ENCODE data around the gene RTN4R. TPM values are rescaled to one million over a fixed set of nuclear protein-coding genes. Genes with fewer than 3 reads are reported as not detected.

RTN4R gene
- total RNA-seq, 1 donor from 2014 or later = 36.0 TPM

- no peak for DNase-seq (ENCODE audit: low spot score, unreplicated experiment)
- TF ChIP-seq, protein P1, sequence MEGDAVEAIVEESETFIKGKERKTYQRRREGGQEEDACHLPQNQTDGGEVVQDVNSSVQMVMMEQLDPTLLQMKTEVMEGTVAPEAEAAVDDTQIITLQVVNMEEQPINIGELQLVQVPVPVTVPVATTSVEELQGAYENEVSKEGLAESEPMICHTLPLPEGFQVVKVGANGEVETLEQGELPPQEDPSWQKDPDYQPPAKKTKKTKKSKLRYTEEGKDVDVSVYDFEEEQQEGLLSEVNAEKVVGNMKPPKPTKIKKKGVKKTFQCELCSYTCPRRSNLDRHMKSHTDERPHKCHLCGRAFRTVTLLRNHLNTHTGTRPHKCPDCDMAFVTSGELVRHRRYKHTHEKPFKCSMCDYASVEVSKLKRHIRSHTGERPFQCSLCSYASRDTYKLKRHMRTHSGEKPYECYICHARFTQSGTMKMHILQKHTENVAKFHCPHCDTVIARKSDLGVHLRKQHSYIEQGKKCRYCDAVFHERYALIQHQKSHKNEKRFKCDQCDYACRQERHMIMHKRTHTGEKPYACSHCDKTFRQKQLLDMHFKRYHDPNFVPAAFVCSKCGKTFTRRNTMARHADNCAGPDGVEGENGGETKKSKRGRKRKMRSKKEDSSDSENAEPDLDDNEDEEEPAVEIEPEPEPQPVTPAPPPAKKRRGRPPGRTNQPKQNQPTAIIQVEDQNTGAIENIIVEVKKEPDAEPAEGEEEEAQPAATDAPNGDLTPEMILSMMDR (IDR thresholded peaks at IDR 0.05; ENCODE audit: unreplicated experiment) = no peak
- H3K9me3 Mint-ChIP-seq (ENCODE audit: low read depth) = no peaks in the 10 kb centered on the region
- no peak overlapping the region for H3K27ac Mint-ChIP-seq
- H3K4me1 Mint-ChIP-seq (ENCODE audit: low read depth) = peaks cover 3% of the 10 kb centered on the region
- no peak overlapping the region for H3K4me3 Mint-ChIP-seq (ENCODE audit: low read depth)
- H3K36me3 Mint-ChIP-seq (ENCODE audit: insufficient read depth) = no peaks in the 10 kb centered on the region
- peaks cover 7% of the 10 kb centered on the region for H3K27me3 Mint-ChIP-seq
These were observed 31.9 kb downstream of the RTN4R start for GRCh38 chr22:20236052-20236717.

DNA sequence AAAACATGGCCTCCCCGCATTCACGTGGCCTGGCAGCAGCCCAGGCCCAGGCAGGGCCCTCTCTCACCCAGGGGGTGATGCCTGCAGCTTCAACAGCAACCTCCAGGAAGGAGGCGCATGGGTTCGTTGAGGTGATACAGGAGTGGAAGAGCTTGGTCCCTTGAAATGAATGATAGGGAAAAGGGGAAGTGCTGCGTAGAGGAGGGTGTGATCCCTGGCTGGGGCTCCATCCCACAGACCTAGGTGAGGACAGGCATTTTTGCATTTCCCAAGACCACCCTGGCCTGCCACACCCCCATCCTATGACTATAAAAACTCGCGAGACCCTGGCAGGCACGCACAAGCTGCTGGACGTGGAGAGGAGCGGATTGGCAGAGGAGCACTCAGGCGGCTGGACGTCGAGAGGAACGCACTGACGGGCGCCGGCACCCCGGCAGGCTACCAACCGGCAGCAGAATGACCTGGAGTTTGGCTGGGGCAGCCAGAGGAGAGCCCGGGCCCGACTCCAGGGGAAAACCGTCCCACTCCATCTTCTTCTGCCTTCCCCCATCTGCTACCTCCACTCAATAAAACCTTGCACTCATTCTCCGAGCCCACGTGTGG, 32.6 kb downstream of the RTN4R start:
- no peaks in the 10 kb centered on the region for H3K9me3 Mint-ChIP-seq (ENCODE audit: low read depth)
- TF ChIP-seq, protein P1 (IDR thresholded peaks at IDR 0.05; ENCODE audit: unreplicated experiment) = no peak
- H3K36me3 Mint-ChIP-seq (ENCODE audit: insufficient read depth) = no peaks in the 10 kb centered on the region
- DNase-seq (ENCODE audit: low spot score, unreplicated experiment) = no peak
- peaks cover 3% of the 10 kb centered on the region for H3K4me1 Mint-ChIP-seq (ENCODE audit: low read depth)
- no peak overlapping the region for H3K27ac Mint-ChIP-seq
- no peak overlapping the region for H3K4me3 Mint-ChIP-seq (ENCODE audit: low read depth)
- peaks cover 7% of the 10 kb centered on the region for H3K27me3 Mint-ChIP-seq

DNA sequence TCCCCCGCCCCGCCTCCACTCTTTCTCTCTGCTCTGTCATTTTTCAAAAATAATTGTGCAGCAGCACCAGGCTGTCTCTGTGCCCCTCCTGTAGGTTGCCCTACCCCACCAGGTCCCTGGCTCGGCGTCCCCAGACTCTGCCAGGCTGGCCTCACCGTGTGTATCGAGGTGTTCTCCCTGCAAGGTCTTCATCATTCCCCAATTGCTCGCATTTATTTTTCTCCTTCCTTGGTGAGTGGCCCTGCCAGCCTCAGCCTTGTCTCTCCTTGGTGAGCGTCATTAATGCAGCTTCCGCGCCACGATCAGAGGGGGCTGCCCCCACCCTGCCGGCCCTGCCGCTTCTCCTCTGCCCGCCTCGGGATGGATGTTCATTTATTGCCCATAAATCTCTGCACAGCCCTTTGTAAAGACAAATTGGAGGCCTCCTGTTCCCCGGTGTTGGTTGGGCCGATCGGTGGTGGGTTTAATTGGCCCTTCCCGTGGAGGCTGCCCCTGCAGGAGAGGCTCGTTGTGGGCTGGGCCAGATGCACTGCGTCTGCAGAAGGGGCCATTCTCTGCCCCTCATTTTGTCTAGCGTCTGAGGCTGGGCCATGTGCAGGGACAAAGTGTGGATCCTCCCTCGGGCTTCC, 33.2 kb downstream of the RTN4R start:
- no peak for DNase-seq (ENCODE audit: low spot score, unreplicated experiment)
- Mint-ChIP-seq H3K4me3 (ENCODE audit: low read depth) (no peak overlapping the region), H3K9me3 (ENCODE audit: low read depth) (no peaks in the 10 kb centered on the region), H3K4me1 (ENCODE audit: low read depth) (peaks cover 6% of the 10 kb centered on the region), H3K36me3 (ENCODE audit: insufficient read depth) (no peaks in the 10 kb centered on the region), H3K27me3 (peaks cover 7% of the 10 kb centered on the region), H3K27ac (no peak overlapping the region)
- TF ChIP-seq, protein P1 (IDR thresholded peaks at IDR 0.05; ENCODE audit: unreplicated experiment) = no peak

GRCh38 chr22:20234314-20234682, 33.8 kb downstream of the RTN4R start:
- Mint-ChIP-seq H3K4me3 (ENCODE audit: low read depth) (no peak overlapping the region), H3K27ac (no peak overlapping the region), H3K36me3 (ENCODE audit: insufficient read depth) (no peaks in the 10 kb centered on the region), H3K9me3 (ENCODE audit: low read depth) (no peaks in the 10 kb centered on the region), H3K4me1 (ENCODE audit: low read depth) (peaks cover 8% of the 10 kb centered on the region), H3K27me3 (peaks cover 7% of the 10 kb centered on the region)
- TF ChIP-seq, protein P1 (IDR thresholded peaks at IDR 0.05; ENCODE audit: unreplicated experiment) = no peak
- DNase-seq (ENCODE audit: low spot score, unreplicated experiment) = no peak

DNA sequence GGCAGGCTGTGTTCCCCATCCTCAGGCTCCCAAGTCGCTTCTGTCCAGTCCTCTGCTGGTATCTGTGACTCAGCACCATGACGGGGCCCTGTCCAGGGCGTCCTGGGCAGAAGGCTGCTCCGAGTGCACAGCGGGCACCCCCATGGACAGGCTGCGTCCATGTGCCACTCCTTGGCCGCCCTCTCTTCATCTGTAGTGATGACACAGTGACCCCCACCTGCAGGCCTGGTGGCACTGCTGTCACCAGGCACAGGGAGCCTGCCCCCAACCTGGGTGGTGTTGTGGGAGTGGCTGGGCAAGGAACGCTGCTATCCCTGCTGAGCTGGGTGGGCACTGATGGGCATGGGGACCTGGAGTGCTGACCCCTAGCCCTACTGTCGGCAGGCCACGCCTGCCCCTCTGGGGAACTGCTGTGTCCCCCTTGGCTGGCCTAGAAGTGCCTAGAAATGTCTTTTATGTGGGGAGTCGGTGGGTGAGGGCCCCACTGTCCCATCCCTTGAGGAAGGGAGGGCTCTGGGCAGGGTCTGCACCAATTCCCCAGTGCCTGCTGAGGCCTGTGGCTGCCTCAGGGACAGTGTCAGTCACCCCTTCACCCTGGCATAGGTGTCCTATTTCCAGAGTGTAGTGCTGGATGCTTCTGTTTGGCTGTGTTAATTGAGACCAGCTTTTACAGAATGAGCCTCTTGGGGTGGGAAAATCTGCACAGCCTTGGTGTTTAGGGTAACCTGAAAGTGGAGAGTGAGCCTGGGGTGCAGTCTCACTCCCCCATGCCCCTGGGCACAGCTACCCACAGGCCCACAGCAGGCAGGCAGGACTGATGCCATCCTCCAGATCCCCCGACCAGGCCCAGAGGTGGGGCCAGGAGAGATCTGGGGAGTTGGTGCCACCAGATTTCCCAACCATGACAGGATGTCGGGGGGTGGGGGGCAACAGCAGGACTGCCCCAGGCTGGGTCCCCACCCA, 34.5 kb downstream of the RTN4R start:
- TF ChIP-seq, protein P1 (IDR thresholded peaks at IDR 0.05; ENCODE audit: unreplicated experiment) = no peak
- Mint-ChIP-seq H3K36me3 (ENCODE audit: insufficient read depth) (no peaks in the 10 kb centered on the region), H3K9me3 (ENCODE audit: low read depth) (no peaks in the 10 kb centered on the region), H3K4me1 (ENCODE audit: low read depth) (peaks cover 8% of the 10 kb centered on the region), H3K27me3 (peaks cover 7% of the 10 kb centered on the region), H3K27ac (no peak overlapping the region), H3K4me3 (ENCODE audit: low read depth) (no peak overlapping the region)
- DNase-seq (ENCODE audit: low spot score, unreplicated experiment) = no peak

Data from progenitor cell of endocrine pancreas (in vitro differentiated cells).